Osteoblast (primary cell): ENCODE measurements around the gene CEMP1. TPM values are rescaled to one million over a fixed set of nuclear protein-coding genes. Genes with fewer than 3 reads are reported as not detected.
A peak's percentile ranks its signal among the peaks of the same experiment; 100 is the strongest.

Experiments
- DNase-seq: peaks from one replicate; pipeline ENCODE4 v3.0.0; 2011; ENCODE audit warnings: low spot score, mixed read lengths; ENCODE audit not compliant: insufficient read length; ENCODE audit errors: missing footprints
- H2AFZ ChIP-seq: 2 replicates; pipeline ENCODE4 v1.6.0; 2011; ENCODE audit warnings: mild to moderate bottlenecking, low read length
- H3K27ac ChIP-seq: 2 replicates; pipeline ENCODE4 v1.5.1; 2011; ENCODE audit warnings: mild to moderate bottlenecking, low read depth, low read length, moderate library complexity
- H3K27me3 ChIP-seq: 2 replicates; pipeline ENCODE4 v1.6.0; 2012; ENCODE audit warnings: mild to moderate bottlenecking, control low read depth, inconsistent platforms, low read length, moderate library complexity; ENCODE audit not compliant: insufficient read depth
- H3K36me3 ChIP-seq: 2 replicates; pipeline ENCODE4 v1.5.1; 2011; ENCODE audit warnings: mild to moderate bottlenecking, low read length, control low read depth, moderate library complexity; ENCODE audit not compliant: insufficient read depth
- H3K4me1 ChIP-seq: 2 replicates; pipeline ENCODE4 v1.5.1; 2011; ENCODE audit warnings: mild to moderate bottlenecking, low read length, control low read depth, moderate library complexity; ENCODE audit not compliant: insufficient read depth
- H3K4me2 ChIP-seq: 2 replicates; pipeline ENCODE4 v1.6.0; 2011; ENCODE audit warnings: mild to moderate bottlenecking, low read length; ENCODE audit not compliant: insufficient read depth
- H3K4me3 ChIP-seq: fragments of 200-600 bp; sonication (generic); 3 replicates; pipeline ENCODE4 v1.5.1; 2012; ENCODE audit warnings: mild to moderate bottlenecking, low read length, inconsistent platforms; ENCODE audit not compliant: insufficient read depth
- H3K79me2 ChIP-seq: 2 replicates; pipeline ENCODE4 v1.6.0; 2012; ENCODE audit warnings: mild to moderate bottlenecking, low read length, control low read depth, inconsistent platforms; ENCODE audit not compliant: insufficient read depth
- H3K9me3 ChIP-seq: 2 replicates; pipeline ENCODE4 v1.5.1; 2011; ENCODE audit warnings: low read depth, low read length, control low read depth
- H4K20me1 ChIP-seq: 2 replicates; pipeline ENCODE4 v1.6.0; 2012; ENCODE audit warnings: mild to moderate bottlenecking, low read length, control low read depth; ENCODE audit not compliant: insufficient read depth
- total RNA-seq: library from RNA; depleted of rRNA; stranded (reverse); fragments of >200 nt; gene quantifications from 2 replicates; pipeline ENCODE4 v1.2.3, GENCODE V29; 2012
- TF ChIP-seq, protein P1 (sequence below): IDR thresholded peaks from 2 replicates; pipeline ENCODE4 v1.5.1; 2011; ENCODE audit warnings: mild to moderate bottlenecking, low read depth, low read length, moderate library complexity; ENCODE audit errors: extremely low read depth

Gene CEMP1
- total RNA-seq, 1 donor = not detected

GRCh38 chr16:2518823-2519710, 12.1 kb downstream of the CEMP1 start:
- Histone ChIP-seq H2AFZ (no peak overlapping the region), H3K9me3 (no peaks in the 10 kb centered on the region), H3K4me3 (no peak overlapping the region), H3K79me2 (peaks cover 92% of the 10 kb centered on the region), H3K27ac (no peak overlapping the region), H4K20me1 (peaks cover 63% of the 10 kb centered on the region), H3K4me1 (peaks cover 38% of the 10 kb centered on the region), H3K36me3 (peaks cover 21% of the 10 kb centered on the region), H3K4me2 (no peak overlapping the region), H3K27me3 (no peaks in the 10 kb centered on the region)
- peak; percentile 78 for DNase-seq
- TF ChIP-seq, protein P1, sequence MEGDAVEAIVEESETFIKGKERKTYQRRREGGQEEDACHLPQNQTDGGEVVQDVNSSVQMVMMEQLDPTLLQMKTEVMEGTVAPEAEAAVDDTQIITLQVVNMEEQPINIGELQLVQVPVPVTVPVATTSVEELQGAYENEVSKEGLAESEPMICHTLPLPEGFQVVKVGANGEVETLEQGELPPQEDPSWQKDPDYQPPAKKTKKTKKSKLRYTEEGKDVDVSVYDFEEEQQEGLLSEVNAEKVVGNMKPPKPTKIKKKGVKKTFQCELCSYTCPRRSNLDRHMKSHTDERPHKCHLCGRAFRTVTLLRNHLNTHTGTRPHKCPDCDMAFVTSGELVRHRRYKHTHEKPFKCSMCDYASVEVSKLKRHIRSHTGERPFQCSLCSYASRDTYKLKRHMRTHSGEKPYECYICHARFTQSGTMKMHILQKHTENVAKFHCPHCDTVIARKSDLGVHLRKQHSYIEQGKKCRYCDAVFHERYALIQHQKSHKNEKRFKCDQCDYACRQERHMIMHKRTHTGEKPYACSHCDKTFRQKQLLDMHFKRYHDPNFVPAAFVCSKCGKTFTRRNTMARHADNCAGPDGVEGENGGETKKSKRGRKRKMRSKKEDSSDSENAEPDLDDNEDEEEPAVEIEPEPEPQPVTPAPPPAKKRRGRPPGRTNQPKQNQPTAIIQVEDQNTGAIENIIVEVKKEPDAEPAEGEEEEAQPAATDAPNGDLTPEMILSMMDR = peak; percentile 9

DNA sequence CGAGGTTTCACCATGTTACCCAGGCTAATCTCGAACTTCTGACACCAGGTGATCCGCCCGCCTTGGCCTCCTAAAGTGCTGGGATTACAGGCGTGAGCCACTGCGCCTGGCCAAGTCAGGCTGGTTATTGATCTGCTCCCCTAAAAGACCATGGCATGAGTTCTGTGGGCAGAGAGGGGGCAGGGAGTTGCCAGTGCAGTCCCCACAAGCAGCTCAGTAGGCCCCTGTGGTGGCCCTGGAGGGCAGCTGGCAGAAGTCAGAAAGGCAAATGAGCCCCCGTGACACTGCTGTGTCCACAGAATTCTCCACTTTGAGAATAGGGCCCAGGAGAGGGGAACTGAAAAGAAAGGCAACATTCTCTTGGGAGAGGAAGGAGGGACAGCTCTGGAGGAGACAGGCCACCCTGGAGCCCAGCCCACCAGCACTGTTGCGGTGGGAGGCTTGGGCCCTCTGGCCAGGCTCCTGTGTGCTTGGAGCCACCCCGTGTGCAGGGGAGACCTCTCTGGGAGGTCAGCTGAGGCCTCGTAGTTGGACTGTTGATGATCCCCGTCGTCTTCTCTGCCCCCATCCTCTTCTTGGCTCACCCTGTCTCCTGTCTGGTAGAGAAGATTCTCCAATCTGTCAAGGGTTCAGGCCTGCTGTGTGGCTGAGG, 13.1 kb downstream of the CEMP1 start:
- Histone ChIP-seq H3K4me1 (peaks cover 41% of the 10 kb centered on the region), H3K36me3 (peaks cover 11% of the 10 kb centered on the region), H4K20me1 (peaks cover 58% of the 10 kb centered on the region), H3K27me3 (no peaks in the 10 kb centered on the region), H2AFZ (no peak overlapping the region), H3K79me2 (peaks cover 84% of the 10 kb centered on the region), H3K27ac (no peak overlapping the region), H3K9me3 (no peaks in the 10 kb centered on the region), H3K4me2 (no peak overlapping the region), H3K4me3 (no peak overlapping the region)
- TF ChIP-seq, protein P1 = no peak
- peak; percentile 42 for DNase-seq

DNA sequence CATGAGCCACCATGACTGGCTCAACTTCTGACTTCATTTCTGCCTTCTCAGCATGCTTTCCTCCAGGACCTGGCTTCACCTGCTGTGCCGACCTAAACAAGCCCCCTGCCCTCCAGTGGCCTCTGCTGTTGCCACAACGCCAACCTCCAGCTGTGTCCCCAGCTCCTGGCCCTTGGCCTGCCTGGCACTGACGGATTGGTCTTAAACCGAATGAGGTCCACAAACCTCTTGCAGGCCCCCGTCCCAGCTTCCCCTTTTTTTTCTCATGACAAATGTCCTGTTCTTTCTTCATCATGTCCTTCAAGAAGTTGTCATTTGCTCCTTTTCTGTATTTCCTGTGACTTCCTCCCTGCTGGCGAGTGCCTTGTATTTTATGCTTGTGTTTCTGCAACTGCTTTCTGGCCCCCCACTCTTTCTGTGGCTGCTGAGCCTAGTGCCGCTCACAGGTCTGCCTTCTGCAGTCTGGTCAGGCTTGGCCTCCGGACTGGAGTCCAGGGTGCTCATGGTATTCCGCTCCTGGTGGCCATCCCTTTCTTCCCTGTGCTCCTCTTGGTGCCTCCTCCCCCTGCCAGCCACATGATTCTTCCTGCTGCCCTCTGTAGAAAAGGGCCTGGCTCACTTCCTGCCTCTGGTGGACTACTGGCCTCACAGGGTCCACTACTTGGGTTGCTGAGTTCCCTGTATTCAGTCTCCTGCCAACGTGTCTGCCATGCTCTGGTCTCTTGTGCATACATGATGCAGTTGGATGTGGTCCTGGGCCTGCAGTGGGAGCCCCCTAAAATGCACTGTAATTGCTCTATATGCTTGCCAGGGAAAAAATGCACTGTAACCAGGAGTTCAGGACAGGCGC, 14.6 kb downstream of the CEMP1 start:
- peak; percentile 95 for DNase-seq
- Histone ChIP-seq H3K9me3 (no peaks in the 10 kb centered on the region), H3K4me2 (peak overlapping the region; percentile 99), H3K79me2 (peaks cover 72% of the 10 kb centered on the region), H3K36me3 (peaks cover 9% of the 10 kb centered on the region), H4K20me1 (peaks cover 57% of the 10 kb centered on the region), H3K27ac (peak overlapping the region; percentile 41), H3K27me3 (no peaks in the 10 kb centered on the region), H3K4me3 (peak overlapping the region; percentile 30), H2AFZ (no peak overlapping the region), H3K4me1 (peaks cover 46% of the 10 kb centered on the region)
- TF ChIP-seq, protein P1 = no peak
